OCI-LY1 (cell line): ENCODE data around the gene ADM2.

Experiments used
- EZH2 ChIP-seq: fragments of 200-600 bp; sonication (generic), shearing (Covaris generic); IDR thresholded peaks from 2 replicates; pipeline ENCODE4 v1.8.0; 2017; ENCODE audit warnings: borderline replicate concordance, mixed run types, mild to moderate bottlenecking, antibody characterized with exemption, low read length, moderate library complexity, mixed read lengths
- TF ChIP-seq, protein P1 (sequence below): fragments of 200-600 bp; sonication (generic), shearing (Covaris generic); IDR thresholded peaks from 2 replicates; pipeline ENCODE4 v1.5.1; 2017; ENCODE audit warnings: mild to moderate bottlenecking, antibody characterized with exemption, low read length, moderate library complexity, mixed read lengths

DNA sequence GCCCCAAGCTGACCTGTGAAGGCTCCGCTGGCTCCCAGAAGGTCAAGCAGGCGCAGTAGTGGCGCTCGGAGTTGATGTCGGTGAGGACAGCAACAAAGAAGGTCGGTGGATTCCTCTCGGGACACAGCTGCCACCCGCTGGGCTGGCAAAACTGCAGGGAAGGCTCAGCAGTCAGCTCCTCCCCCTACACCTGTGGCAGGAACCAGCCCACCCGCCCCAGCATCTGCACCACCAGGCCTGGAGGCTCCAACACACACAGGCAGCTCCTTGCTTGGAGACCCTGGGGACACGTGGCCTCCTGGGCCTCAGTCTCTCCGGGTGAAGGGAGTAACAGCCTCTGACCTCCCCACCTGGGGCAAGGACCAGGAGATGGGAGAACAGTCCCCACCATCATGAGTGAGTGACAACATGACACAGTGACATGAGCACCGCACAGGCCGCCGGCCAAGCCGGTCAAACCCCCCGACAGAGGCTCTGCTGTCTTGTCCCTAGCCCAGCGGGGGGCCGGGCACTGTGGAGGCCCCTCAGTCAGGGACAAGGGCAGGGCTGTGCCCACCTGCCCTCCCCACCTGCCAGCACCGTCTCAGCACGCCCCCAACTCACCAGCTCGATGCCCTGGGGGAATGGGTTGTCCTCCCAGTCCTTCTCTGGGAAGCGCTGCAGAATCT lies 13.4 kb upstream of the ADM2 start:
- TF ChIP-seq, protein P1, sequence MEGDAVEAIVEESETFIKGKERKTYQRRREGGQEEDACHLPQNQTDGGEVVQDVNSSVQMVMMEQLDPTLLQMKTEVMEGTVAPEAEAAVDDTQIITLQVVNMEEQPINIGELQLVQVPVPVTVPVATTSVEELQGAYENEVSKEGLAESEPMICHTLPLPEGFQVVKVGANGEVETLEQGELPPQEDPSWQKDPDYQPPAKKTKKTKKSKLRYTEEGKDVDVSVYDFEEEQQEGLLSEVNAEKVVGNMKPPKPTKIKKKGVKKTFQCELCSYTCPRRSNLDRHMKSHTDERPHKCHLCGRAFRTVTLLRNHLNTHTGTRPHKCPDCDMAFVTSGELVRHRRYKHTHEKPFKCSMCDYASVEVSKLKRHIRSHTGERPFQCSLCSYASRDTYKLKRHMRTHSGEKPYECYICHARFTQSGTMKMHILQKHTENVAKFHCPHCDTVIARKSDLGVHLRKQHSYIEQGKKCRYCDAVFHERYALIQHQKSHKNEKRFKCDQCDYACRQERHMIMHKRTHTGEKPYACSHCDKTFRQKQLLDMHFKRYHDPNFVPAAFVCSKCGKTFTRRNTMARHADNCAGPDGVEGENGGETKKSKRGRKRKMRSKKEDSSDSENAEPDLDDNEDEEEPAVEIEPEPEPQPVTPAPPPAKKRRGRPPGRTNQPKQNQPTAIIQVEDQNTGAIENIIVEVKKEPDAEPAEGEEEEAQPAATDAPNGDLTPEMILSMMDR, result no peak
- no peak for TF ChIP-seq EZH2
